SK-N-SH treated with all-trans-retinoic acid at 6 μM for 48 hours (cell line): ENCODE results near the gene OIT3.

ENCODE experiments used
- ARNTL ChIP-seq: fragments of 450-650 bp; formaldehyde crosslinking; IDR thresholded peaks from 2 replicates; pipeline ENCODE4 v1.5.0; 2020; ENCODE audit warnings: low read depth, mild to moderate bottlenecking, moderate library complexity, borderline replicate concordance
- ISL1 ChIP-seq: fragments of 250-450 bp; sonication (Bioruptor Pico); IDR thresholded peaks from 2 replicates; pipeline ENCODE4 v2.1.2; 2022; ENCODE audit warnings: mild to moderate bottlenecking, moderate library complexity
- OSR1 ChIP-seq: fragments of 250-450 bp; sonication (Bioruptor Pico); IDR thresholded peaks from 2 replicates; pipeline ENCODE4 v1.8.0; 2022; ENCODE audit warnings: moderate library complexity, mild to moderate bottlenecking, inconsistent platforms
- PATZ1 ChIP-seq: fragments of 250-450 bp; sonication (Bioruptor Pico); IDR thresholded peaks from 2 replicates; pipeline ENCODE4 v1.8.0; 2020; ENCODE audit warnings: mild to moderate bottlenecking, moderate library complexity, borderline replicate concordance
- RARB ChIP-seq: fragments of 250-450 bp; sonication (Bioruptor Pico); IDR thresholded peaks from 2 replicates; pipeline ENCODE4 v1.8.0; 2021; ENCODE audit warnings: mild to moderate bottlenecking, moderate library complexity
- ZFP3 ChIP-seq: fragments of 250-450 bp; sonication (Bioruptor Pico); IDR thresholded peaks from 2 replicates; pipeline ENCODE4 v1.5.0; 2020; ENCODE audit warnings: mild to moderate bottlenecking, moderate library complexity

DNA sequence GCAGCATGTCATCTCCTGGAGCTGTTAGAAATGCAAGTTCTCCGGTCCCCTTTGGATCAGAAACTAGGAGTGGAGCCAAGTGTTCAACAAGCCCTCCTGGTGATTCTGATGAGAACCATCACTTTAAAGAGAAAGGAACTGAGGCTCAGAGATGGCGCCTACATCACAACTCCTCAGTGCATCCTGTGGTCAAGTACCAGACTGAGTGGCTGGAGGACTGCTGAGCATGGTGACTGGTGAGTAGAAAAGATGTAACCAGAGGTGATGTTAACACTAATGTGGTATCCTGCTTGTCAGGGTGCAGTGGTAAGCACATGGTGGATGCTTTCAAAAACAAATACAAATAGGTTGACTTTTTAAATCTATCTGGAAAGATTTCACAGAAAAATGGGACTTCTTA lies 3.5 kb upstream of the OIT3 start:
- TF ChIP-seq ZFP3, result no peak
- no peak for TF ChIP-seq RARB
- TF ChIP-seq ARNTL (CRISPR knock-in tag), result no peak
- TF ChIP-seq ISL1 (CRISPR knock-in tag), result no peak
- no peak for TF ChIP-seq PATZ1 (CRISPR knock-in tag)
- no peak for TF ChIP-seq OSR1 (CRISPR knock-in tag)
